GM18508 (cell line): Measurements from ENCODE around the gene NBPF3.
"Not testable (repeated sequence)": the region's sequence is repeated elsewhere in the genome, so short reads cannot be mapped to it uniquely, and the experiment has no call there.

Experiments
- ATAC-seq: cut with Tn5 transposase; IDR thresholded peaks from one replicate; pipeline ENCODE4 v1.9.1; 2021; ENCODE audit warnings: moderate number of reproducible peaks; ENCODE audit not compliant: insufficient read depth, unreplicated experiment

Gene NBPF3

GRCh38 chr1:21437341-21437640 lies 2.6 kb upstream of the NBPF3 start:
- ATAC-seq: no peak

GRCh38 chr1:21438646-21439312 lies 1.2 kb upstream of the NBPF3 start:
- ATAC-seq: not testable (repeated sequence)

GRCh38 chr1:21439345-21439720 lies 604 bp upstream of the NBPF3 start:
- no peak for ATAC-seq

- not testable (repeated sequence) for ATAC-seq
Measured at GRCh38 chr1:21440630-21441125, 741 bp downstream of the NBPF3 start.

GRCh38 chr1:21446647-21447046 lies 6.7 kb downstream of the NBPF3 start:
- ATAC-seq: not testable (repeated sequence)

- ATAC-seq: no peak
Measured at GRCh38 chr1:21447311-21447710, 7.4 kb downstream of the NBPF3 start.

GRCh38 chr1:21449906-21450305 lies 10.0 kb downstream of the NBPF3 start:
- no peak for ATAC-seq

GRCh38 chr1:21451212-21451611 lies 11.3 kb downstream of the NBPF3 start:
- ATAC-seq: no peak

GRCh38 chr1:21451981-21452411 lies 12.1 kb downstream of the NBPF3 start:
- no peak for ATAC-seq

- ATAC-seq: not testable (repeated sequence)
Measured at GRCh38 chr1:21453964-21454614, 14.2 kb downstream of the NBPF3 start.

- ATAC-seq: not testable (repeated sequence)
Measured at GRCh38 chr1:21454904-21455303, 15.0 kb downstream of the NBPF3 start.

- no peak for ATAC-seq
Measured at GRCh38 chr1:21457654-21458053, 17.7 kb downstream of the NBPF3 start.

GRCh38 chr1:21465127-21465526 lies 25.2 kb downstream of the NBPF3 start:
- ATAC-seq: not testable (repeated sequence)

- ATAC-seq: not testable (repeated sequence)
Measured at GRCh38 chr1:21467946-21468345, 28.0 kb downstream of the NBPF3 start.

- ATAC-seq: no peak
Measured at GRCh38 chr1:21468599-21468998, 28.7 kb downstream of the NBPF3 start.

GRCh38 chr1:21469581-21469980 lies 29.6 kb downstream of the NBPF3 start:
- no peak for ATAC-seq

GRCh38 chr1:21472861-21473260 lies 32.9 kb downstream of the NBPF3 start:
- ATAC-seq: no peak

- no peak for ATAC-seq
Measured at GRCh38 chr1:21478356-21478755, 38.4 kb downstream of the NBPF3 start.

- not testable (repeated sequence) for ATAC-seq
Measured at GRCh38 chr1:21483881-21484280, 43.9 kb downstream of the NBPF3 start.

GRCh38 chr1:21489146-21489545 lies 49.2 kb downstream of the NBPF3 start:
- no peak for ATAC-seq

- no peak for ATAC-seq
Measured at GRCh38 chr1:21490774-21491487, 51.0 kb downstream of the NBPF3 start.
